Keratinocyte (primary cell): ENCODE data around the gene SKA1. TPM values are rescaled to one million over a fixed set of nuclear protein-coding genes. Genes with fewer than 3 reads are reported as not detected.

ENCODE experiments used
- DNase-seq: peaks from one replicate; pipeline ENCODE4 v3.0.0-alpha.2; 2011; ENCODE audit warnings: low read depth, missing footprints, low spot score
- FAIRE-seq: peaks from 2 replicates; lab custom pipeline; 2011; peaks lifted over from hg19 to GRCh38; lab: Jason Lieb, UNC
- H2AFZ ChIP-seq: 2 replicates; pipeline ENCODE4 v1.6.0; 2012; ENCODE audit warnings: low read length, control low read depth, inconsistent platforms; ENCODE audit not compliant: control insufficient read depth
- H3K27ac ChIP-seq: 2 replicates; pipeline ENCODE4 v1.5.1; 2011; ENCODE audit warnings: low read length; ENCODE audit not compliant: control insufficient read depth, insufficient read depth
- H3K27me3 ChIP-seq: 3 replicates; pipeline ENCODE4 v1.6.0; 2011; ENCODE audit warnings: low read length; ENCODE audit not compliant: control insufficient read depth, insufficient read depth; ENCODE audit errors: extremely low read depth
- H3K36me3 ChIP-seq, 2 experiments: 2 replicates in 1 of 2; 3 replicates in 1 of 2; pipeline ENCODE4 v1.5.1; 2011; ENCODE audit warnings: low read length in 2 of 2, mild to moderate bottlenecking in 1 of 2; ENCODE audit not compliant: control insufficient read depth in 2 of 2, insufficient read depth in 2 of 2; ENCODE audit errors: extremely low read depth in 1 of 2
- H3K4me1 ChIP-seq: 3 replicates; pipeline ENCODE4 v1.5.1; 2011; ENCODE audit warnings: low read length; ENCODE audit not compliant: control insufficient read depth, insufficient read depth; ENCODE audit errors: extremely low read depth
- H3K4me2 ChIP-seq: 3 replicates; pipeline ENCODE4 v1.6.0; 2011; ENCODE audit warnings: low read depth, low read length; ENCODE audit not compliant: control insufficient read depth, insufficient read depth; ENCODE audit errors: extremely low read depth
- H3K4me3 ChIP-seq, 3 experiments: fragments of 200-600 bp in 1 of 3; sonication (generic) in 1 of 3; 2 replicates in 2 of 3; 3 replicates in 1 of 3; pipeline ENCODE4 v1.5.1; 2011 to 2016; ENCODE audit warnings: low read length in 3 of 3, mild to moderate bottlenecking in 3 of 3, control low read depth in 2 of 3, inconsistent platforms in 1 of 3, low read depth in 1 of 3, mixed read lengths in 1 of 3, mixed run types in 1 of 3, moderate library complexity in 1 of 3; ENCODE audit not compliant: control insufficient read depth in 2 of 3, insufficient read depth in 2 of 3; ENCODE audit errors: extremely low read depth in 1 of 3
- H3K79me2 ChIP-seq: 2 replicates; pipeline ENCODE4 v1.6.0; 2012; ENCODE audit warnings: low read length; ENCODE audit not compliant: control insufficient read depth, insufficient read depth
- H3K9ac ChIP-seq: 3 replicates; pipeline ENCODE4 v1.6.0; 2011; ENCODE audit warnings: low read length; ENCODE audit not compliant: control insufficient read depth, insufficient read depth; ENCODE audit errors: extremely low read depth
- H3K9me1 ChIP-seq: 3 replicates; pipeline ENCODE4 v1.6.0; 2011; ENCODE audit warnings: low read length; ENCODE audit not compliant: control insufficient read depth, insufficient read depth; ENCODE audit errors: extremely low read depth
- H3K9me3 ChIP-seq: 2 replicates; pipeline ENCODE4 v1.5.1; 2012; ENCODE audit warnings: low read depth, low read length; ENCODE audit not compliant: control insufficient read depth
- H4K20me1 ChIP-seq: 3 replicates; pipeline ENCODE4 v1.6.0; 2011; ENCODE audit warnings: low read length; ENCODE audit not compliant: control insufficient read depth, insufficient read depth; ENCODE audit errors: extremely low read depth
- CTCF ChIP-seq, 3 experiments: IDR thresholded peaks in 1 of 3; conservative IDR thresholded peaks in 1 of 3; optimal IDR thresholded peaks in 1 of 3; 2 replicates in 2 of 3; 3 replicates in 1 of 3; pipeline versions ENCODE3 to v1.5.1; 2011; ENCODE audit warnings: low read length in 3 of 3, mild to moderate bottlenecking in 3 of 3, moderate library complexity in 2 of 3, control low read depth in 1 of 3, inconsistent platforms in 1 of 3; ENCODE audit not compliant: insufficient read depth in 2 of 3; ENCODE audit errors: extremely low read depth in 1 of 3
- EZH2 ChIP-seq: IDR thresholded peaks from one replicate; pipeline ENCODE4 v1.6.1; 2012; ENCODE audit warnings: inconsistent platforms, mild to moderate bottlenecking, low read length, moderate library complexity
- dilution Hi-C: fragments of 300-500 bp; cut with MboI; formaldehyde crosslinking; loops from one replicate; pipeline ENCODE4 v1.7.0; 2020; ENCODE audit warnings: low sequenced_read_pairs; ENCODE audit not compliant: extremely low pct_ligation_motif_present
- polyA plus RNA-seq, 5 experiments: library from polyadenylated mRNA; depleted of rRNA in 3 of 5; stranded (reverse) in 3 of 5; stranded (forward) in 1 of 5; unstranded in 1 of 5; fragments of >200 nt; gene quantifications; 1 replicate in 1 of 5; 2 replicates in 3 of 5; 3 replicates in 1 of 5; pipeline versions ENCODE4 v1.2.1 to v1.2.3, GENCODE V29; 2011 to 2012; ENCODE audit warnings: missing spikeins in 2 of 5, low read depth in 1 of 5, low replicate concordance in 1 of 5

SKA1 gene
- polyA plus RNA-seq, 1 donor (not counting 4 experiments of a cell fraction or from before 2014, with no cell fraction given): 8.4 TPM

DNA sequence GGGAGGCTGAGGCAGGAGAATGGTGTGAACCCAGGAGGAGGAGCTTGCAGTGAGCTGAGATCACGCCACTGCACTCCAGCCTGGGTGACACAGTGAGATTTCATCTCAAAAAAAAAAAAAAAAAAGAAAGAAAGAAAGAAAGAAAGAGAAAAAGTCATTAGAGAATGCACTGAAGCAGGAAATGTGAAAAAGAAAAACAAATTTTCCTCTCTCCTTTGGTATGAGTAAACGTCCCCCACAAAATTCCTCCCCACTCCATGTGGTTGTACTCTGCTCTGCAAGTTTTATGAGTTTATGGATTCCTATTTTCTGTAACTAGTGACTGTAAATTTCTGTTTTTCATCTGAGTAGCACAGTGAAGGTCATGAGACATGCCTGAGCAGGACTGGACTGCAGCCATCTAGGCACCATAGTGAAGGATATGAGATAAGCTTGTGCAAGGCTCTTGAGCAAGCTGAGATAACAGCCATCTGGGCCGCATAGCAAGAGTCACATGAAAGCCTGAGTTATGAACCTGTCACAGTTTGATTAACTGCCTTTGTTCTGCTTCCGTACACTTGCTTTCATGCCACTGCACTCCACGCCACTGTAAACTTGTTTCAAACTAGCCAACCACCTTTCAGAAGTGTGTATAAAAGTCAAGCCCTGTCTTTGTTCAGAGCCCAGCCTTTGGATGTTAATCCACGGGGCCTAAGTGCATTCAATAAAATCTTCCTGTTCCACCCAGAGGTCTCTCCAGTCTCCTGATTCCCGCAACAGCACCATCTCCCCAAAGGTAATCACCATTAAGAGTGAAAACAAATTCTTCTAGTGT, 50.2 kb downstream of the SKA1 start:
- no peak for DNase-seq
- H3K27me3 ChIP-seq: no peaks in the 10 kb centered on the region
- H3K36me3 ChIP-seq: no peaks in the 10 kb centered on the region
- H4K20me1 ChIP-seq: no peaks in the 10 kb centered on the region
- H3K79me2 ChIP-seq: no peaks in the 10 kb centered on the region
- H3K9me1 ChIP-seq: no peaks in the 10 kb centered on the region
- H3K9ac ChIP-seq: no peak overlapping the region
- H3K4me1 ChIP-seq: no peaks in the 10 kb centered on the region
- H2AFZ ChIP-seq: no peak overlapping the region
- H3K9me3 ChIP-seq: no peaks in the 10 kb centered on the region
- no peak overlapping the region for H3K4me3 ChIP-seq
- dilution Hi-C loops: no loop called here
- TF ChIP-seq EZH2 (no peak), CTCF (optimal IDR thresholded peaks at IDR 0.05 in 1 of 3, IDR thresholded peaks at IDR 0.05 in 1 of 3, conservative IDR thresholded peaks at IDR 0.05 in 1 of 3; ENCODE audit: extremely low read depth in 1 of 3, insufficient read depth in 2 of 3, low read length in 3 of 3) (no peak)
- no peak overlapping the region for H3K4me2 ChIP-seq
- FAIRE-seq: no peak
- no peak overlapping the region for H3K27ac ChIP-seq

DNA sequence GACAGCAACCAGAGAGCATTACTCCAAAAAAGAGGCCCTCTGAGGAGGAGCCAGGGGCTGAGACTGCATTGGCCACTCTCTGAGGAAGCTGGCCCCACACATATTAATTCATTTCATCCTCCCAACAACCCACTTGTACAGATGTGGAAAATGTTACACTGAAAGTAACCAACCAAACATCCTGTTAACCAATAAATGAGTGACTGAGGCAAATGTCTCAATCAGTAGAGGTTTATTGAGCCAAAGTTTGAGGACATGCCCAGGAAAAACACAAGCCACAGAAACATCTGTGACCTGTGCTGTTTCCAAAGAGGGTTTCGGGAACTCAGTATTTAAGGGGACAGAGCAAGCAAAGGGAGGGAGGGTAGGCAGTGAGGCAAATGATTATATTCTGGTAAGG, 53.0 kb downstream of the SKA1 start:
- Histone ChIP-seq H3K27ac (no peak overlapping the region), H3K9me1 (no peaks in the 10 kb centered on the region), H4K20me1 (no peaks in the 10 kb centered on the region), H3K4me1 (no peaks in the 10 kb centered on the region), H3K4me3 (no peak overlapping the region), H3K9ac (no peak overlapping the region), H3K4me2 (no peak overlapping the region), H2AFZ (no peak overlapping the region), H3K9me3 (no peaks in the 10 kb centered on the region), H3K36me3 (no peaks in the 10 kb centered on the region), H3K79me2 (no peaks in the 10 kb centered on the region), H3K27me3 (no peaks in the 10 kb centered on the region)
- DNase-seq: no peak
- dilution Hi-C loops: no loop called here
- TF ChIP-seq EZH2 (no peak), CTCF (optimal IDR thresholded peaks at IDR 0.05 in 1 of 3, IDR thresholded peaks at IDR 0.05 in 1 of 3, conservative IDR thresholded peaks at IDR 0.05 in 1 of 3; ENCODE audit: extremely low read depth in 1 of 3, insufficient read depth in 2 of 3, low read length in 3 of 3) (no peak)
- FAIRE-seq: no peak
